ENCODE data around the gene EBF3. TPM values are rescaled to one million over a fixed set of nuclear protein-coding genes. Genes with fewer than 3 reads are reported as not detected.

EBF3 gene
- total and polyA plus RNA-seq, 2 donors (not counting 3 experiments of a cell fraction or from before 2014, with no cell fraction given): 0.92 to 2.7 TPM

DNA sequence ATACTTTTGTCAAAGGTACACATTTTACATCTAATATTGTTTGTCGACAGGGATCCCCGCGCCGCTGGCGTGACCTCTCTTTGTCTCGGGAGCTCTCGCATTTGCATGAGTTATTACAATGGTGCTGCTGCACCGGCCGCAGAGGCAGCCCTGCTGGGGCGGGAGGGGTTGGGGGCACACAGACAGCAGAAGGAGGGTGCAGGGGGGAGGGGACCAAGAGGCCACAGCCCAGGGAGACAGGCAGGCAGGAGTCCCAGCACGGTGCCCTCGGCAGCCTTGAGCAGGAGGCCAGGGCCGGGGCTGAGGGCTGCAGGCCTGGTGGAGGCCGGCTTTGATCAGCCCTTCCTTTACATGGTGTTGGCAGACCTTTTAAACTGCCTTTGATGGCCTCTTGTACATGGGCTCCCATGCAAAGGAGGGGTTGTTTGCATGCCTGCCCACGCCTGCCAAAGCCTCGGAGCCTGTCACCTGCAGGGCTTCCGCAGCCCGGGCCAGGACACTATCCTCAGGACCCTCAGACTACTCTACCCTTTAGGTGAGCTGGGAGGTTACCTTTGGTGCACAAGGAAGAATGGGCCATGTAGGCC lies 95.5 kb downstream of the EBF3 start:
- CTCF ChIA-PET: interaction anchor here (0.7 kb wide), 1 partner anchor 1182 kb away, joined by 3 read pairs; no protein-coding TSS in a partner anchor
- no peak for DNase-seq (ENCODE audit: low read depth, low spot score)
- no peak overlapping the region for H2AFZ ChIP-seq (ENCODE audit: low read depth, low read length)
- no peaks in the 10 kb centered on the region for H3K9me3 ChIP-seq (replicated peaks; ENCODE audit: control insufficient read depth, insufficient read depth, low read length)
- TF ChIP-seq, protein P1, sequence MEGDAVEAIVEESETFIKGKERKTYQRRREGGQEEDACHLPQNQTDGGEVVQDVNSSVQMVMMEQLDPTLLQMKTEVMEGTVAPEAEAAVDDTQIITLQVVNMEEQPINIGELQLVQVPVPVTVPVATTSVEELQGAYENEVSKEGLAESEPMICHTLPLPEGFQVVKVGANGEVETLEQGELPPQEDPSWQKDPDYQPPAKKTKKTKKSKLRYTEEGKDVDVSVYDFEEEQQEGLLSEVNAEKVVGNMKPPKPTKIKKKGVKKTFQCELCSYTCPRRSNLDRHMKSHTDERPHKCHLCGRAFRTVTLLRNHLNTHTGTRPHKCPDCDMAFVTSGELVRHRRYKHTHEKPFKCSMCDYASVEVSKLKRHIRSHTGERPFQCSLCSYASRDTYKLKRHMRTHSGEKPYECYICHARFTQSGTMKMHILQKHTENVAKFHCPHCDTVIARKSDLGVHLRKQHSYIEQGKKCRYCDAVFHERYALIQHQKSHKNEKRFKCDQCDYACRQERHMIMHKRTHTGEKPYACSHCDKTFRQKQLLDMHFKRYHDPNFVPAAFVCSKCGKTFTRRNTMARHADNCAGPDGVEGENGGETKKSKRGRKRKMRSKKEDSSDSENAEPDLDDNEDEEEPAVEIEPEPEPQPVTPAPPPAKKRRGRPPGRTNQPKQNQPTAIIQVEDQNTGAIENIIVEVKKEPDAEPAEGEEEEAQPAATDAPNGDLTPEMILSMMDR (IDR thresholded peaks at IDR 0.05; ENCODE audit: extremely low read depth in 1 of 2, insufficient read depth in 1 of 2, low read depth in 1 of 2, low read length in 2 of 2): no peak
- TF ChIP-seq MYC (IDR thresholded peaks at IDR 0.05; ENCODE audit: low read depth, low read length): no peak
- TF ChIP-seq GATA2 (IDR thresholded peaks at IDR 0.05; ENCODE audit: insufficient read depth, insufficient read length, low read depth, low read length): no peak
- no peak for TF ChIP-seq JUN (IDR thresholded peaks at IDR 0.05; ENCODE audit: borderline replicate concordance, insufficient read depth, insufficient read length, low read depth)
- no peak for TF ChIP-seq FOS (IDR thresholded peaks at IDR 0.05; ENCODE audit: borderline replicate concordance, insufficient read depth, low read length)
- no peak for TF ChIP-seq POLR2AphosphoS5 (IDR thresholded peaks at IDR 0.05; ENCODE audit: insufficient read depth, low read depth, low read length)
- no peak for TF ChIP-seq POLR2A (IDR thresholded peaks at IDR 0.05; ENCODE audit: low read depth, low read length)
- TF ChIP-seq, protein P2, sequence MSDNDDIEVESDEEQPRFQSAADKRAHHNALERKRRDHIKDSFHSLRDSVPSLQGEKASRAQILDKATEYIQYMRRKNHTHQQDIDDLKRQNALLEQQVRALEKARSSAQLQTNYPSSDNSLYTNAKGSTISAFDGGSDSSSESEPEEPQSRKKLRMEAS (IDR thresholded peaks at IDR 0.05; ENCODE audit: insufficient read depth, insufficient read length): no peak
- no peak for TF ChIP-seq EZH2 (IDR thresholded peaks at IDR 0.05; ENCODE audit: borderline replicate concordance, low read depth, low read length, severe bottlenecking)
- H3K9ac ChIP-seq (replicated peaks; ENCODE audit: extremely low read depth, insufficient read depth, low read length): no peak overlapping the region
- intact Hi-C loops (cut with micrococcal nuclease): no loop called here
- no peaks in the 10 kb centered on the region for H3K27me3 ChIP-seq (ENCODE audit: control insufficient read depth in 2 of 2, insufficient read depth in 2 of 2, low read length in 2 of 2)
- BruUV-seq (replicated peaks): no TSS peak
- no peaks in the 10 kb centered on the region for H3K79me2 ChIP-seq (ENCODE audit: control insufficient read depth, insufficient read depth, low read length)
- dilution Hi-C loops (cut with MboI; ENCODE audit: extremely low pct_ligation_motif_present, low sequenced_read_pairs): no loop called here
- FAIRE-seq: no peak
- no peaks in the 10 kb centered on the region for H4K20me1 ChIP-seq (replicated peaks; ENCODE audit: control insufficient read depth, extremely low read depth, insufficient read depth, low read length)
- no peaks in the 10 kb centered on the region for H3K4me1 ChIP-seq (ENCODE audit: control insufficient read depth, extremely low read depth, insufficient read depth, low read length)
- H3K27ac ChIP-seq (ENCODE audit: insufficient read depth, low read depth, low read length): no peak overlapping the region
- no peak overlapping the region for H3K4me2 ChIP-seq (ENCODE audit: insufficient read depth, low read length)
- H3K9me1 ChIP-seq (replicated peaks; ENCODE audit: control insufficient read depth, extremely low read depth, insufficient read depth, low read length): no peaks in the 10 kb centered on the region
- H3K4me3 ChIP-seq (replicated peaks in 1 of 3; ENCODE audit: insufficient read depth in 1 of 3, low read depth in 1 of 3, low read length in 3 of 3): no peak overlapping the region
- POLR2A ChIA-PET: no interaction called here
- no peaks in the 10 kb centered on the region for H3K36me3 ChIP-seq (ENCODE audit: control insufficient read depth in 2 of 2, extremely low read depth in 1 of 2, insufficient read depth in 2 of 2, low read length in 2 of 2)
